Eye (tissue), 1 donor: ENCODE data around the gene RCSD1.

ENCODE experiments used
- DNase-seq: peaks from one replicate; pipeline ENCODE4 v3.0.0-alpha.2; 2015

The RCSD1 gene

DNA sequence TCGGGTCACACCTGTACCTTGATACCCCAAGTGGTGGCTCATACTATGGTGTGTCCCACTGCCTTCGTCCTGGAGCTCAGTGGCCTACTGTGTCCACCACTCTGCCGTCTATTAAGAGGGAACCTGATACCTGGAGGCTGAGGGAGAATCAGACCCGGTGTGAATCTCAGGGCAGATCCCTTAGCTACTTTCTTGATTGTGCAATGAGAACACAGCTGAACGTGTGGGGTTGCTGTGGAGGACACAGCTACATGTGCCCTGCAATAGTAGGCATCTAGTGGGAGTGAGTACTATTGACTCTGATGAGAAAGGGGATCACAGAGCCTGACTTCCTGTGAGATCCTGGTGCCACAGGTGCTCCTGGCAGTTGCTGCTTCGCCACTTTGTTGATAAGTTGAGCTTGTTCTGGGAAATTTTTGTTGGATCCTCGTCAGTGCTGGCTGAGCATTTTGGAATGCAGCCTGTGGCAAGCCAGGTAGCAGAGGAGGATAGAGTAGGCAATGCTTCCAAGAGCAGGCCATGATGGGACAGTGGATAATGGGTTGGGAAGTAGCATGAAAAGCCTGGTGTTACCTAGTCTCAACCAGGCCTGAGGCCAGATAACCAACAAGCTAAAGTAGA, 63.5 kb downstream of the RCSD1 start:
- DNase-seq, result no peak

DNA sequence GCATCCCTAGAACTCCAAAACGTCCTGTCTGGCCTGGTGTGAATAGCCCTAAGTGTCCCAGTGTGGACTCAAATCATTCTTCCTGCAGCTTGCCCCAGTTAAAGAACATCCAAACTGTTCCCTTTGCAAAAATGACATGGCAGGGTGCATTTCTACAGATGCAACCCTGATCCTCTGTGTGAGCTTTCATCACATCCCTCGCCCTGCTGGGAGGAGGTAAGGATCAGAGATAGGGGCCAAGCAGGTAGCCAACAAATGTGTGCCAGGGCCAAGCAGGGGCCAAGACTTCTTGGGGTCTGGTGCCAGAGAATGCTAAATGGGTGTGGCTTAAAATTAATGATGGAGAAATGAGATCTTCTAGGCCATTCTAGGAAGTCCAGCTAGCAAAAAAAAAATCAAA, 64.7 kb downstream of the RCSD1 start:
- DNase-seq, result no peak

DNA sequence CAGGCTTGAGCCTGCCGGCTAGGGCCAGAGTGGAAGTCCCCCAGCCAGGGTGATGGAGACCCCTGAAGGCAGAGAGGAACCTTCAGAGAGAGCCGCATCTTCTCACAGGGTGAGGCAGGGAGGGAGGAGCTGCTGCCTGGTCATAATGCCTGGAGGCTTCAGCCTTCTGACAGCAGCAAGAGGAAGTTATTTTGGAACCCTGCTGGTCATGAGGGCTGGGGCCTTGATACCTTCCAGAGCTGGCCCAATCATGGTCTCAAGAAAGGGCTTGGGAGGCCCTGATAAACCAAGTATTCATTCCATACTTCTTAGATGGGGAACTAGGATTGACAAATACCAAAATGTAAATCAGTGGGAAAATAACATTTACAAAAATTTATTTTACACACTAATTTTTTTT, 65.1 kb downstream of the RCSD1 start:
- no peak for DNase-seq

DNA sequence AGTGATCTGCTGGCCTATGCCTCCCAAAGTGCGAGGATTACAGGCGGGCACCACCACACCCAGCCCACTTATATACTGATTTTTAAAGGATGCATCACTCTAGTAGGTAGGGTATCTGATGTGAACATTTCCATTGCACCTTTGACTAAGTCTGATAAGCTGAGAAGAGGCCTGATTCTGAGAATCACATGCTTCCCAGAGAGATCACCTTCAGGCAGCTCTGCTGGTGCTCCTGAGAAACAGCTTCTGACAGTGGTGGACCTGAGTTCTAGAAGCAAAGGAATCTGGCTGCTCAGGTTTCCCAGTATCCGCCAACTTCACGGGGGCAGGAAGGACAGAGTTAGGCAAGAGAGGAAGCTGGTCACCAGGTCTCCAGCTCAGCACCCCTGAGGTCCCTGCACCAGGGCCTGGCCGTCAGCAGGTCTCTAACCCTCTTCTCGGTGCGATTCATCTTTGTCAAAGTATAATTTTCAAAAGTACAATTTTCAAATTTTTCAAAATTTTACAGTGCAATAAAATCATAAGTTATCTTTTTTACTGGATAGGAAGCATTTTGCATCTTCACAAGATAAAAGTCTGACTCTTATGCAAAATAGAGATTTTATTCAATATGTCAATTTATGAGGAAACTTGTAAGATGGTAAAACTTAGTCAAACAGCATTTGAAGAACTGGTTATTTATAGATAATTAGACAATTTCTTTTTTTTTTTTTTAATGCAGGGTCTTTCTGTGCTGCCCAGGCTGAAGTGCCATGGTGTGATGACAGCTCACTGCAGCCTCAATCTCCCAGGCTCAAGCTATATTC, 65.9 kb downstream of the RCSD1 start:
- DNase-seq, result no peak

DNA sequence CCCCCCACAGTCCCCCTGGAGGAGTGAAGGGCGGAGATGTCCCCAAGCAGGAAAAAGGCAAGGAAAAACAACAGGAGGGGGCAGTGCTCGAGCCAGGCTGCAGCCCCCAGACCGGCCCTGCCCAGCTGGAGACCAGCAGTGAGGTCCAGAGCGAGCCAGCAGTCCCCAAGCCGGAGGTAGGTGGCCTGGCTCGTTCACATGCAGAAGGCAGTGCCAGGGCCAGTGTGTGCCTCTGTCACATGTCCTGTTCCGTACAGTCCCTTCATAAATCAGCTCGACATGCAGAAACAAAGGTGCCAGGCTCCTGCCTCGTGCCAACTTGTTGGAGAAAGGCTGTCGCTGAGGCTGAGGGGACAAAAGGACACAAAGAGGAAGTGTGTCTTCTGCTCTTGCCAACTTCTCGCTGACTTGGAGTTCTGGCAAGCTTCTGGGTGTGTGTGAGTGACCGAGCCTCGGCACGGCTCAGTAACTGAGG, 67.7 kb downstream of the RCSD1 start:
- no peak for DNase-seq

DNA sequence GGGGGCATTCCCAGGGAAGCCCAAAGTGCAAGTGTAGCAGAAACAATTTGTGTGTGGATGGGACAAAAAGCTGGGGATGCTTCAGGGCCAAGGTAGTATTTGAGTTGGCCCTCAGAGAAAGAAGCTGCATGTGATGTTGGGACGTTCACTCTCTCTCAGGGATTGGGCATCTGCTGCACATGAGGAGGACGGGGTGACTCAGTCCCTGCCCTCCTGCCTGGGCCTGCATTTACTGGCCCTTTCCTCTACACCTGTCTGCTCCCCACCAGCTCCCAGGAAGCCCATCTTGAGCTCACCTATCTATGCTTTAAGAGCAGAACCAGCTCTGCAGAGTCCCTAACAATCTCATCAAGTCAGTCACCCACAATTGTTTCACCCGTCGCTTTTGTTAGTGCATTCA, 68.3 kb downstream of the RCSD1 start:
- DNase-seq, result no peak

DNA sequence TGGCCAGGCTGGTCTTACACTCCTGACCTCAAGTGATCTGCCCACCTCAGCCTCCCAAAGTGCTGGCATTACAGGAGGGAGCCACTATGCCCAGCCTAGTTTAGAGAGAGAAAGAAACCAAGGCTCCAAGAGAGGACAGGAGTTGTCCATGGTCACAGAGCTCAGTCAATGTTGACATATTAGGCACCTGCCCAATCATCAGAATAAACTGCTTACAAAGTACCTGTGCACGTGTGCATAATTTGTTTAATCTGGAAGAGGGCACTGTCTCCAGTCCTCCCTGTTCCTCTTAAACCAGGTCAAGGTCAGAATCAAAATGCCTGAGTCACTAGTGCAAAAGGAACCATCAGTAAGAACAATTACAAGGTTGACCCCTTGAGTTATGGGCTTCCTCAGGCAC, 71.5 kb downstream of the RCSD1 start:
- no peak for DNase-seq

DNA sequence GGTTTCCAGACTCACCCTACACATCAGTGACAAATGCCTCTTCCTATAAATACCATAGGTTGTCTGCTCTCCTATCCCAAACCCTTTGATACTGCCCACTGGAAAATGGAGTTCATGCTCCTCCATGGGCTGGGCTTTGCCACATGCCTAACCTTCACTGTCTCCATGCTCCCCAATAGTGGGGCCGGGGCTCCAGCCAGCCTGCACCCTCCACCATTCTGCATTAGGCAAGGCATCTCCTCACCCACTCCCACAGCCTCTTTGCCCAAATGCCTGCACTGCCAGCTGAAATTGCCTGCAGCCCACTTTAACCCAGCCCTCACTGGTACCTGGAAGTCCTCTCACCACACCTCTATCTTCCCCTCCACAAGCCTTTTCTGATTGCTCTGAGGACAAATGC, 73.5 kb downstream of the RCSD1 start:
- DNase-seq, result no peak

DNA sequence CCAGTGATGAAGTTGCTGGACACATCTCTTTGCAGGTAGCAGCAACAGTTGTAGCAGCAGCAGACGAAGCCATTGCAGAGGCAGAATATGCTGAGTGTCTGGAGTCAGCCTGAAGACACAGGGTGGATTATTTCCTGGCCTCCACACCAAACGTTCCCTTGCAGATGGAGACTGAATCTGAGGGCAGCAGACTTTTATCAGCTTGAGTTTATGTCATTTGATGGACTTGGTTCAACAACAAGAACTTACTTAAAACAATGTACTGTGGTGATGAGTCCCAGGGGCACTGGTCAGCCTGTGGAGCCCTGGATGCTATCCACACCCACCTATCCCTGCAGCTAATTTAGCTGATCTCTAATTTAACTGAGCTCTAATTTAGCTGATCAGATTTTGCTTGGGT, 74.7 kb downstream of the RCSD1 start:
- no peak for DNase-seq

DNA sequence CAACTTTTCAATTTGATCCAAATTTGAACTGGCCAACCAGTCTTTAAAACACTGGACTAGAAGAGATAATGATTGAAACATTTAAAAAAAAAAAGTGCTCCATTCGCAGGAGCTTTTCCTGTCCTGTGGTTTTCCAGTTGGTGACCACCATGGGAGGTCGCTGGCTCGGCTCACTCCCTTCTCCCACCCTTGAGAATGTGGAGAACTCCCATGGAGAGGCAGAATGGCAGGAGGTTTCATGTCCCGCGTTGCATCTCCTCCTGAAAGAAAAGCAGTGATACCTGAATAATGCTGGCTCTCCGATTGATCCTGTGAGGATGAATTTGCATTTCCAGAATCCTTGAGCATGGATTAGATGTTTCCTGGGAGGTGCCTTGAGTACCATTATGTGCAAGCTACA, 75.2 kb downstream of the RCSD1 start:
- no peak for DNase-seq

DNA sequence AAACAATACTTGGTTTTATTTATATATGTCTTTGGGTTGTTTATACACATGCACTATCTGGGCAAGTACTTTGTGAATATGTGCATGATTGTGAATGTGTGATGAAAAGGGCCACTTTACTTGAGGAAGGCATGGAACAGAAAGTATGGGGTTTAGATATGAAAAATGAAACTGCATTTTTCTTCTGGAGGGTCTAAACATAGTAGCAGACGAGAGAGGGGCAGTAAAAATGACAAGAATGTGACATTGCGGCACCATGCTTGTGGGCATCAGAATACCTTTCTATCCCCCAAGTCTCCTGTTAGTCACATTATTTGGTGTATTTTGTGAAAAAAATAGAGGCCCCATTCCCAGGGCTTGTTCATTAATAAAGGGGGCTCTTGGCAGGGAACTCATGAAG, 76.3 kb downstream of the RCSD1 start:
- DNase-seq, result no peak

DNA sequence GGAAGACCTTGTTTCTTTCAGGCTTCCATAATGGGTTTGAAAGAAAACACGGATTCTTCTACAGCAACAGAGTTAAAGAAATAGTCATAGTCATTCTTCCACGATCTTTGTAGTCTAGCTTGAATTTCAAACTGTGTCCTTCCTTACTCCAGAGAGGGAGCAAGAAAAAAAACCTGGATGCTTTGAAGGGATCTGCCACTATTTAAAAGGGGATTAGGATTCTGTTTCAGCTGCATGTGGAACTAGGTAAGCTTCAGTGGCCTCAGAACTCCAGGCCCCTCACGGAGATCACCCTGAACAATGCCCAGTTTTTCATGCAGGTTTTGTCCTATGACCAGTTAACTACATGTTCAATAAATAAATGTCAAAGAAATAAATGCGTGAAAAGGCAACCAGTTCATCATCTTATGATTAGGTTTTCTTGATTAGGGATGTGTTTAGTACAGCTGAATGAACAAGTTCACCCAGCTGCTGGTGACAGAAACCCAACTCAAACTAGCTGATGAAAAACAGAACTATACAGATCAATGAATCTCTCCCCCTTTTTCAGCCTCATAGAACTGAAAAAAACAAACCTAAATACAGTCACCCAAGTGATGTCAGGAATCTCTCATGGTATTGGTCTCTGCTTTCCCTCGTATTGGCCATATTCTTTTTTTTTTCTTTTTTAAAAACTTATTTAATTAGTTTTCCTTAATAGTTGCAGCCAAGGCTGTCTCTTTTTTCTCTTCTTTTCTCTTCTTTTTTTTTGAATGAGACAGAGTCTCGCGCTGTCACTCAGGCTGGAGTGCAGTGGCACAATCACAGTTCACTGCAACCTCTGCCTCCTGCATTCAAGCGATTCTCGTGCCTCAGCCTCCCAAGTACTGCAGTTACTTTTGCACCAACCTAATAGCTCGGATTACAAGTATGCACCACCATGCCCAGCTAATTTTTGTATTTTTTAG, 77.2 kb downstream of the RCSD1 start:
- no peak for DNase-seq

DNA sequence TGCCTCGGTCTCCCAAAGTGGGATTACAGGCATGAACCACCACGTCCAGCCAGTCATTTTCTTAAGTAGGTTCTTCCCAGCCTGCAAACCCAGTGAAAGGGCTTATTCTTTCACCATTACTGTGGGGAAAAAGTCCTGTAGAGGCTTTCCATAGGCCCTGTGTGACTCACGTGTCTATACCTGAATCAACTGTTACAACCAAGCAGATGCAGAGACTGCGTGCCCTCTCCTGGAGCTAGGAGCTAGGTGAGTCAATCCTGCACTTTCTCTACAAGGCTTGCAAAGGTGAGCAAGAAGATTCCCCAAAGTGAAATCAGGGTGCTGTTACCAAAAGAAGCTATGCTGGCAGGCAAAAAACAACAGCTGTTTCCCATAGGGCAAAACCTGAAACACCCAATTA, 77.9 kb downstream of the RCSD1 start:
- no peak for DNase-seq

DNA sequence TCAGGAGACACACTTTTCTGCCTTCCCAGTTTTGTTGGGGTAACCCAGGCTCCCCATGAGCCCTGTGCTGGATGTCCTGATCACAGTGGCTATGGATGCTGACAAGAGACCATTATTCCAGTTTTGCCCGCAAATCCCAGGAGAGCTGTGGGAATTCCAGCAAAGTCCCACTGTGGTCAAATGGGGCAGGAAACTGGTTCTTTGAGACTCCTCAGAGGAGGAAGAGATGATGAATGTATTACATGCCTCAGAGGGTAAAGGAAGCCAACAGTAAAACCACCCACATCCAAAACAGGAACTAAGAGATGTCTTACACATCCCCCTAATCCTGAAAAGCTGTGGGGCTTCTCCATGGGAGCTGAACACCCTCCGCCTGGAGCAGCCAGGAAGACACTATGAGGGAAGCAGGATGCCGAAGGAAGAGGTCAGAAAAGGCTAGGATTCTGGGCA, 78.9 kb downstream of the RCSD1 start:
- DNase-seq, result no peak

DNA sequence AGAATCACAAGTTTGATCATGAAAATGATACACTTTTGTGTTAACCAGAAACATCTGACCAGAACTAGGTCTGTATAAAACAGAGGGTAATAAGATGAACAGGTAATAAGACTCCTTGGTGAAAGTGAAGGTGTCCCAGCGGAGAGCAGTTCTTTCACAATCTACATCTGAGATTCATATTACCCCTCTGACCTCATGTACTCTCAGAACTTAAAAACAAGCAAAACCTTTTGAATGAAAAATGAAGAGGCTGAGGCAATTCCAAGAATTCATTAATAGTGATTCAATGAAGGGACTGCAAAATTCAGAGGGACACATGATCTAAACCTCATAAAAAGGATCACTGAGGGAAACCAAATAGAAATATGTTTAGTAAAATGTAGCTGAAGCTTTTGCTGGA, 80.8 kb downstream of the RCSD1 start:
- DNase-seq, result no peak

DNA sequence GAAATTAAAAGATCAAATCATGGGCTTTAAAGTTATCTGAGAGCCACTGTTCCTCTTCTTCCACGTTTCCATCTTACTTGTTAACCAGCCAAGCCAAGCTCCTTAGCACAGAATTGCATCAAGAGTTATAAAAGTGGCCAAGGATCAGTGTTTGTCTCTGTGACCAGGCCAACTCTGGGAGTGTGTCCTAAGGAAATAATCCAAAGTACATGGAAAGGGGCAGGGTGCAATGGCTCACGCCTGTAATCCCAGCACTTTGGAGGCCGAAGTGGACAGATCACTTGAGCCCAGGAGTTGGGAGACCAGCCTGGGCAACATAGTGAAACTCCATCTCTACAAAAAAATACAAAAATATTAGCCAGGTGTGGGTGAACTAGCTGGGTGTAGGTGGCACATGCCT, 81.8 kb downstream of the RCSD1 start:
- DNase-seq, result no peak

DNA sequence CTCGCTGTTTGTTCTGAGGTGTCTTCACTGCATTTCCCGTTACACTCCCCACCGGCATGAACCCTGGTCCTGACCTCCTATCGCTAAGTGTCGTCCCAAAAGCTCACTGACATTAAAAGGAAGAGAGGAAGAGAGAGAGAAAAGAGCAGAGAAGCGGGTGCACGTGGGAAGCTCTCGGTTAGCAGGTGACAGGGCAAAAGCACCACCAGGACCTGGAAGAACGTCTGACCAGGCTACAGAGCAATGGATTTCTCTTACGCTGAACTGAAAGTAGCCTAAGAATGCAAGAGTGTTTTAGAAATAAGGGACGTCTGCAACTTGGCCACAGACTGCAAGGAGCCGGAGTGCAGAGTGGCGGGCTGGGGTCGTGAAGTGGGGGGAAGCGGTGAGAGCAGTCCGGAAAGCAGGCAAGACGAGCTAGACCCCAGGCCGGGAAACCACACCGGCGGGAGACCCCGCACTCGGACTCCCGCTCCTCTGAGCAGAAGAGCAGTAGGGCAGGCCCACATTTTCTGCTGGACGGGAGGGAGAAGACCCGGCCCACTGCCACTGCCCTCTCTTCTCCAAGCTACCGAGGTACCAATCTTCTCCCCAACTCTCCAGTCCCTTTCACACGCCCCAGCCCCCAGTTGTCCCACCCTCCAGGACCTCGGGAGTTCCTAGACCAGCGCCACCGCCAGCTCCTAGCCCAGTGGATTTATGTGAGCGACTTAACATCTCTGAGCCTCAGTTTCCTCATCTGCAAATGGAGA, 83.5 kb downstream of the RCSD1 start:
- DNase-seq, result peak; percentile 67

DNA sequence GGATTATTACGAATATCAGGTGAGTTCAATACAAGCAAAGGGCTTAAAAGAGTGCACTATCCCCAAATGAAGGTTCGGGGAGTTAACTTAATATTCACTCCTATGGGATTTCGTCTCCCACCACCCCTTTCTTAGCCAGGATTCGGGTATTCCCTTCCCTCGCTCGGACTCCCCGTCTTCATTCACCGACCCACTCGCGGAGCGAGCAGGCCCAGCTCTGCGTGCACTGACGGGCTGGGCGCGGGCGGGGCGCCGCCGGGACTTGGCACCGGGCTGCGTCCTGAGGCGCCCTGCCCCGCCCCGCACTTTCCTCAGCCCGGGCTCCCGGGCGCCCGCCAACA, 84.0 kb downstream of the RCSD1 start:
- DNase-seq, result no peak

DNA sequence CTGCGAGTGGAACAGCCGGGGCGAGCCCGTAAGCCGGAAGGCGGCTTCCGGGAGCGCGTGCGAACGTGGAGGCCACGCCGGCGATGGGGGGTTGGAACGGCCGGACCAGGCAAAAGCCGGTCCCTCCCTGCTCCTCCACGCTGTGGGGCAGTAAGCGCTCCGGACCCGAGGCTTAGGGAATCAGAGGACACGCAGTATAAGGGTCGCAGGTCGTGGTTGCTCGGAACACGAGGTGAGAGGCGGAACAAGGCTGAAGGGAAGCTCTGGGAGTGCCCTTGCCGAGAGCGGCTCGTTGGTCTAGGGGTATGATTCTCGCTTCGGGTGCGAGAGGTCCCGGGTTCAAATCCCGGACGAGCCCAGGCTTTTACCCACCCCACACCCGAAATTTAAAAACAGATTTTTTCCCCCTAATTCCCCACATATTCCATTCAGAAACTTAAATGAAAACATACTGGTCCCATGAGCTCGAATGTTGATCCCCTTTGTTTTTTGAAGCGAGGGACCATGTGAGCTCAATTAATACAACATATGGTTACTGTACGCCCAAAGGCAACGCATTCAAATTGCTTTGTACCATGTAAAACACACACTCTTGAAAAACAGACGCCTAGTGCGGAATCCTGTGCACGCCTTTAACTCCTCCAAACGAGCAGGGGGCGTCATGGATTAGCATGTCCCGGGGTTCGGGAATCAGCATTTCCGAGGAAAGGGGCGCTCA, 84.6 kb downstream of the RCSD1 start:
- DNase-seq, result peak; percentile 97

DNA sequence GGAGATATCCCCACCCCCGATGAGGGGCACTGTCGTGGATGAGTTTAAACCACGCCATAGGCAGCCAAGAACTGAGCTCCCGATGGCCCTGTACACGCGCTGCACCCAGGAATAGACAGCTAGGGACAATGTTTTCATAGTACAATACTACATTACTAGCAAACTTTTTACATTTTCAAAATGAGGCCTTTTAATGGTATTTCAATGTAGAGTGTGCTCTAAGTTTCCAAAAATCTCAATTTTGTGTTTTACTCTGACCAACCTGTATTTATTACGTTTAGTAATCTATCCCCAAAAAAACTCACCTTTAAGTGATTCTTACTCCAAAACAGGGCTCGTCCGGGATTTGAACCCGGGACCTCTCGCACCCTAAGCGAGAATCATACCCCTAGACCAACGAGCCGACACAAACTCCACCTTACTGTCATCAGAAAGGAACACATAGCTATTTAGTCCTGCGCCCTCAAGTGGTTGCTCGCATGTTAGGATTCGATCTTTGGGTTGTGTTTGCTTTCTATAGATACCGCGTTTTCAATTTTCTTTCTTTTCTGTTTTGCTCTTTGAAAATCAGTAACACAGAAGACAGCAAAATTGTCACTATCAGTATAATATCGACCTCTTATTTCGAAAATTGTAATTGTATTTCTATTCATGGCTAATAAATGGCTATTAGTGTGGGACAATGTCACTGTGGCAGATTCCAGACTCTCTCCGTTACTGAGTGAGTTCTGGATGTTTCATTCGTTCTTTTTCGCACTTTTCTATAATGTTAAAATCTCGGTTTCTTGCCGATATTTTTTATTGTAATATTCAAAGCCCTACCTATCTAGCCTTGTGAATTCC, 85.3 kb downstream of the RCSD1 start:
- peak; percentile 98 for DNase-seq

DNA sequence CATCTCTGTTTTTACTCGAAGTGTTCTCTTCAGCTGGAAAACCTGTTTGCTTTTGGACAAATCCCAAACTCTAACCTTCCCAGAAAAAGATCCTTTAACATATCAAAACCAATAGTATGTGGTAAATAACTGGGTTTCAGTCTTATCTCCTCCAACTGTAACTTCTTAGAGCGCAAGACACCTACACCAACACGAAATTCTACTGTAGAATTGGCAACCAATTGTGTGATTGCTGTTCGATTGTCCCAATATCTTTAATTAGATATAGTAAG, 85.9 kb downstream of the RCSD1 start:
- no peak for DNase-seq
